GM20431 (cell line): ENCODE data around the gene HMCN2.
"Not testable (repeated sequence)": the region's sequence is repeated elsewhere in the genome, so short reads cannot be mapped to it uniquely, and the experiment has no call there.

Source experiments
- in situ Hi-C: fragments of 300-500 bp; cut with MseI, MboI; formaldehyde crosslinking; loops from one replicate; pipeline ENCODE4 v1.15.0; 2020; ENCODE audit warnings: low sequenced_read_pairs; ENCODE audit not compliant: unreplicated experiment

HMCN2 gene

GRCh38 chr9:130325921-130326320, 60.4 kb downstream of the HMCN2 start:
- in situ Hi-C loops = no loop called here

- in situ Hi-C loops = no loop called here
Observed at GRCh38 chr9:130327070-130327780, 61.7 kb downstream of the HMCN2 start.

- in situ Hi-C loops = no loop called here
Observed at GRCh38 chr9:130327781-130328348, 62.3 kb downstream of the HMCN2 start.

GRCh38 chr9:130328349-130328801, 62.8 kb downstream of the HMCN2 start:
- in situ Hi-C loops = no loop called here

GRCh38 chr9:130329061-130329460, 63.5 kb downstream of the HMCN2 start:
- in situ Hi-C loops = no loop called here

- in situ Hi-C loops = no loop called here
Observed at GRCh38 chr9:130330202-130330862, 64.8 kb downstream of the HMCN2 start.

- in situ Hi-C loops = no loop called here
Observed at GRCh38 chr9:130331061-130331460, 65.5 kb downstream of the HMCN2 start.

- in situ Hi-C loops = no loop called here
Observed at GRCh38 chr9:130331573-130331972, 66.0 kb downstream of the HMCN2 start.

GRCh38 chr9:130332384-130332926, 66.9 kb downstream of the HMCN2 start:
- in situ Hi-C loops = no loop called here

- in situ Hi-C loops = no loop called here
Observed at GRCh38 chr9:130333041-130333711, 67.6 kb downstream of the HMCN2 start.

- in situ Hi-C loops = no loop called here
Observed at GRCh38 chr9:130333712-130334062, 68.1 kb downstream of the HMCN2 start.

GRCh38 chr9:130334915-130335314, 69.4 kb downstream of the HMCN2 start:
- in situ Hi-C loops = no loop called here

GRCh38 chr9:130336027-130336610, 70.6 kb downstream of the HMCN2 start:
- in situ Hi-C loops = no loop called here

GRCh38 chr9:130336885-130337284, 71.3 kb downstream of the HMCN2 start:
- in situ Hi-C loops = no loop called here

- in situ Hi-C loops = no loop called here
Observed at GRCh38 chr9:130337318-130337717, 71.8 kb downstream of the HMCN2 start.

- in situ Hi-C loops = no loop called here
Observed at GRCh38 chr9:130337784-130338380, 72.3 kb downstream of the HMCN2 start.

GRCh38 chr9:130338891-130339290, 73.3 kb downstream of the HMCN2 start:
- in situ Hi-C loops = not testable (repeated sequence)

- in situ Hi-C loops = no loop called here
Observed at GRCh38 chr9:130339306-130339705, 73.7 kb downstream of the HMCN2 start.

- in situ Hi-C loops = no loop called here
Observed at GRCh38 chr9:130340011-130340410, 74.5 kb downstream of the HMCN2 start.

GRCh38 chr9:130340557-130340956, 75.0 kb downstream of the HMCN2 start:
- in situ Hi-C loops = not testable (repeated sequence)
